Femur (tissue), 1 donor: ENCODE results near the gene RFX8.

Experiments
- DNase-seq: peaks from one replicate; pipeline ENCODE4 v3.0.0-alpha.2; 2017

Gene RFX8

GRCh38 chr2:101405351-101405899, 69.5 kb downstream of the RFX8 start:
- no peak for DNase-seq

DNA sequence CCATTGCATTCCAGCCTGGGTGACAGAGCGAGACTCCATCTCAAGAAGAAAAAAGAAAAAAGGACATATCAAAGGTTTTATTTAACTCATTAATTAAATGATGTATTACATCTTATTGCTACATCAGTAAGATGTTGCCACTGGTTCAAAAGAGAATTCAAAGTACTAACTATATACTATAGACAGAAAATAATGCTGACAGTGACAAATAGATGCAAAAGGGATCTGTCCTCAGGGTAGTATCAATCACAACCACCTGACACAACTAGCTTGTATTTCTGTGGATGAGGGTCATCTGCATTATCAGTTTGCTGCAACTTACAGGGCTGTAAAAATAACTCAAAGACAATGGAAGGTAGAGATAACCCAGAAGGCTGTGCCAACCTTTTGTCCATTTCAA, 71.2 kb downstream of the RFX8 start:
- no peak for DNase-seq

GRCh38 chr2:101402630-101403029, 72.3 kb downstream of the RFX8 start:
- DNase-seq, result no peak

DNA sequence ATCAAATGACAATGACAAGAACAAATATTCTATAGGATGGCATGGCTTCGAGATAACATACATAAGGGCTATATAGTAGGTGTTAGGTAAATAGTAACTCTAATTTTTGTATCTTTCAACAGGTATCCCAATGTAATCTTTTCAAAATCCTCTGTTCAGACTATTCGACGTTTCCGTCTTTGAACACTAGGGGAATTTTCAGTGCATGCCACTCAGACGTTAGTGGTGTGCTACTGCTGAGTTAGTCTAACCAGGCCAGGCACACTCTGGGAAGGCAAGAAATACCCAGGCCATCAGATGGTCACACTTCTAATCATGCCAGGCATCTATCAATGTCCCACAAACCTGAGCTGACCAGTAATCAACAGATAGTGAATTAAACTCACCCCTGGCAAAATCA, 73.0 kb downstream of the RFX8 start:
- DNase-seq, result no peak

DNA sequence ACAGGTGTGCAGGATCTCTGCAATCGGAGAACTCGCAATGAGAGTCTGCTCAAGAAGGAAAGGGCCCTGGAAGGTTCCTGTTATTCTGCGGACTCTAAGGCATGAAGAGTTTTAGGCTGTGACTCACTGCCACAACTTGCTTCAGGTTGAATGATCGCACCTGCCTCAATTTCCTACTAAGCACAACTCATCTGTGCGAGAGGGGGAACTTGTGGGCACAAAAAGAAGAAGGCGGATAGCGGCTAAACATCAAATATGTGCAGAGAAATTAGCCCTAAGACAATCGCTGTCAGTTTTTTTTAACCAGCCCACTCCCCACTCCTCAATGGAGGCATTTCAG, 73.6 kb downstream of the RFX8 start:
- no peak for DNase-seq

DNA sequence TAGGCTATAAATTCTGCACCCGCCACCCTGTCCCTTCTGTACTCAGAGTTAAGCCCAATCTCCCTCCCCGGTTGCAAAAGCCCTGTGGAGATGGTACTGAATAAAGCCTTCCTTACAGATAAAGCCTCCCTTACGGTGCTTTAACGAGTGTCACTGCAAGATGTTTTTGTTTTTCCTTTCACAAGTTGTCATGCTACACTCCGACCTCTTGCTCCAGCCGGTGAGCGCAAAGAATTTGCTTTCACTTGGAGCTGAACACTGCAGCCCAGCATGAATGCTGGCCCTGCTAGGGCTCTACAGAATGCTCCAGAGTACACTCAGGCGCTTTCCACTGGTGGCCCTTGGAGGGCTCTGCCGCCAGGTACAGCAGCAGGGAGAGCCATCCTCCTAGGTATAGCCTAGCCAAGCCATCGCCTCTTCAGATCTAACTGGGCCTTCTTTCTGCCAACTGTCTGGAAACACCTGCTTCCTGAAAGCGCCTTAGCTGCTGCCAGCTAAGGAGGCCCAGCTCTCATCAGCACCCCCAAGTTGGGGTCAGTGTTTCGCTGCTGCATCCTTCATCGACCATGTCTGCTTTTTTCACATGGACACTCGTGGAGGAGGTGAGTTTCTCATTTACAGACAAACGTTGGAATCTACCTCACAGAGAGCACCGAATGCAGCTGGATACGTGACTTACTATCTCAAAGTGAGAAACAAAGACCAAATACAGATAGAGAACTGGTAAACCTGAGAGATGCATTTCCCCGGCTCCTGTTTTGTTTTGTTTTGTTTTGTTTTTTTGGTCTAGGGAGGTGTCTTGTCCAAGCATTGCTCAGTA, 74.2 kb downstream of the RFX8 start:
- DNase-seq, result no peak

GRCh38 chr2:101400048-101400447, 74.9 kb downstream of the RFX8 start:
- DNase-seq, result no peak

DNA sequence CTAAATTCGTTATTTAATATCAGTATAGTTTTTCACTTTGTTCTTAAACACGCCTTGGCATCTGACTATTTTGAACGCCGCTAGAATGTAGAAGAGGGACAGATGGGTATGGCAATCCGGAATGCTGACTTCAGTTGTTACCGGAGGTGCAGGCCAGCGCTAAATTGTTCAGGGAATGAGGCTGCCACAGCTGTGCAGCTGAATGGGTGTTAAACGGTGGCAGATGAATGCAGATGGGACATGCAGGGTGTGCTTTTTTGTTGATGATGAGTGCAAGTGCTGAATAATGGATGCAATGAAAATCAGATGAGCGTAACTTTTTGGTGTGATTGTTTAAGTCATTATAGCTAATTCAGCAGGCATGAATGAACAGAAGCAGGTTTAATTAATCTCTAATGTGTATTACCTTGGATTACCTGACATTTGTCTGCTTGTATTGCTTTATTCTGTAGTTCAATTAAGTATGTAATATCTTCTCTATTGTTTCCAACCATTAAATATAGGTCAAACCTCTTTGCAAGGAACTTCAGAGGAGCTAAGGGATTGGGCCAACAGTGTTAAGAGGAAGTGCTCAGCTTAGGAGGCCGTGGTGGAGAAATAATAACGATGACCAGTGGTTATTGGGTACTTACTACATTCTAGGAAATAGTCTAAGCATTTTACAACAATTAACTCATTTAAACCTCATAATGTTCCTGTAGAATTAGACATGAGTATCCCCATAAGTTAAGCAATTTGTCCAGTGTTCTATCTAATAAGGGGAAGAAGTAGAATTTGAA, 75.7 kb downstream of the RFX8 start:
- no peak for DNase-seq

GRCh38 chr2:101398116-101398821, 76.6 kb downstream of the RFX8 start:
- no peak for DNase-seq

- DNase-seq, result no peak
These were observed 78.6 kb downstream of the RFX8 start for GRCh38 chr2:101396316-101396717.

DNA sequence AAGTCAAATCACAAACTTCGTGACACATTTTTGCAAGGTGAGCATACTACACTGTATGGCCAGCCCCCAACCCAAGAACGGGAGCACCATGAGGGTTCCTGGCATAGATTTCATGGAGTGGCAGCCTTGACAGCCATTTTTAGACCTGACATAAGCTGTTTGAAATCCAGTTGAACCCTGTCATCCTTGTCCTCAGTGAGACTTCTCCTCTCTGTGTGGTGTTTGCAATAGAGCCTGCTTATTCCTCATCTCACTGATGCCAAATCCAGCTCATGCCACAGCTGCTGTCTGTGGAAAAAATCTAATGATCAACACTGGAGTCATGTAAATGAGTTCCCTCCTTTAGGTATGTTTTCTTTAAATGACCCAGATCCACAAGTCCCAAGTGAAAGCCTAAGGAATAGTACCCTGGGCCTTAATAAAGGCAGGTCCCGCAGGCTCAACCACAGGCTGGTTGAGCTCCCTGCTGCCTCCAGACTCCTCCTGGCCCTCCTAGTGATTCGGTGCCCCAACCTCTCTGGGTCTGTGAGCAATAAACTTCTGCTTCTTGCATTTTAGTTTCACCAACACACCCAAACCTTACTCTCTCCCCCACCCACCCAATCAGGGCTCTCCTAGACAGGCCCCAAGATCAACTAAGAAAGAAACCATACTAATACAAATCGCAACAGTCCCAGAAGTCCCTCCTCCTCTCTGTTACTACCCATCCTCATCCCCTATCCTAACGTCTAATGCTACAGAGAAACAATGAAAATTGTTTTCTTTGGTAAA, 79.2 kb downstream of the RFX8 start:
- no peak for DNase-seq

- no peak for DNase-seq
These were observed 86.7 kb downstream of the RFX8 start for GRCh38 chr2:101388232-101388631.

DNA sequence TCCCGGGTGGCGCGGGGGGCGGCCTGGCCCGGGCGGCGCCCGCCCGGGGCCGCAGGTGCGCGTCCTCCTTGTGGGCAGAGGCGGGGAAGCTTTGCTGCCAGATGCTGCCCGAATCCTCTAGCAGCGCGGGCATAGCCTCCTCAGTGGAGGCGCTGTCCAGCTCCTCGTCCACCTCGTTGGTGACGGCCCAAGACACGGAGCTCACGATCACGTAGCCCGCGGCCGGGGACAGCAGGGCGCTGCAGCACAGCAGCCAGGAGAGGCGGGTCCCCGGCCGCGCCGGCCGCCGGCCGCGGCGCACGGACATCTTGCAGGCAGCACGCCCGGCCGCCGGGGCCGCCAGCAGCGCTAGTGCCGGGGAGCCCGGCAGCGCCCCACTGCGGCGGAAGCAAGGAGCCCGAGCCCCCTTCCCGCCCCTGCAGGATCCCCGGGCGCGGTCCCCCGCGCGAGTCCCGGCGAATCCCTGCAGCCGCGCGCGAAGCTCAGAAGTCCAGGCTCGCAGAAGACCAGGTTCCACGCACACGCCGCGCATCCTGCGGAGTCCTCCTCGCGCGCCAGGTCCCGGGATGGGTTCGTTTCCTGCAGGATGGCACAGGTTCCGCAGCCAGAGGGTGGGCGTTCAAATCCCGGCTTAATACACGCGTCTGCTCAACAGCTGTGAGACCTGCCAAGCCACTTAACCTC, 87.6 kb downstream of the RFX8 start, which contains the start of gene CREG2:
Gene CREG2, minus strand, starts transcription at position 353 of the 684 bp plus-strand sequence. Its CDS starts 46 bp downstream, at position 307.
- peak; percentile 75 for DNase-seq

GRCh38 chr2:101386599-101387150, 88.2 kb downstream of the RFX8 start:
- DNase-seq, result no peak

GRCh38 chr2:101383016-101383541, 91.8 kb downstream of the RFX8 start:
- no peak for DNase-seq

DNA sequence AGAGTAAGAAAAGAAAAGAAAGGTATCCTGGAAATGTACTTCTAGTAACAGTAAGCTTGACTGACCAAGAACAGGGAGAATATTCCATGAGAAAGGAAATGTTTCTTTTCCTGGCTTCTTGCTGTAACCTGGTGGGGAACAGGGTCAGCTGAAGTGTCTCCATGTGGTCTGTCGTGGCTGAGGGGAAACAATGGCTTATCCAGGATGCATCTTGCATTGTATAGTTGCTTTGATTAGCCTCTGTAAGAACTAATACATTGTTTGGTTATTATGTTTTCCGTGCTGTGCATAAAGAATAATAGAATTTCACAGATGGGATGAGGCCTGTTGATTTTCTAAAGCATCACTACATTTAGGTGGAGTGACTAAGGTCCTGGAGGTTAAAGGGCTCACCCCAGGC, 92.5 kb downstream of the RFX8 start:
- DNase-seq, result no peak

- no peak for DNase-seq
These were observed 94.5 kb downstream of the RFX8 start for GRCh38 chr2:101380376-101380775.

GRCh38 chr2:101379091-101379490, 95.8 kb downstream of the RFX8 start:
- no peak for DNase-seq

- no peak for DNase-seq
These were observed 99.3 kb downstream of the RFX8 start for GRCh38 chr2:101375653-101376052.

DNA sequence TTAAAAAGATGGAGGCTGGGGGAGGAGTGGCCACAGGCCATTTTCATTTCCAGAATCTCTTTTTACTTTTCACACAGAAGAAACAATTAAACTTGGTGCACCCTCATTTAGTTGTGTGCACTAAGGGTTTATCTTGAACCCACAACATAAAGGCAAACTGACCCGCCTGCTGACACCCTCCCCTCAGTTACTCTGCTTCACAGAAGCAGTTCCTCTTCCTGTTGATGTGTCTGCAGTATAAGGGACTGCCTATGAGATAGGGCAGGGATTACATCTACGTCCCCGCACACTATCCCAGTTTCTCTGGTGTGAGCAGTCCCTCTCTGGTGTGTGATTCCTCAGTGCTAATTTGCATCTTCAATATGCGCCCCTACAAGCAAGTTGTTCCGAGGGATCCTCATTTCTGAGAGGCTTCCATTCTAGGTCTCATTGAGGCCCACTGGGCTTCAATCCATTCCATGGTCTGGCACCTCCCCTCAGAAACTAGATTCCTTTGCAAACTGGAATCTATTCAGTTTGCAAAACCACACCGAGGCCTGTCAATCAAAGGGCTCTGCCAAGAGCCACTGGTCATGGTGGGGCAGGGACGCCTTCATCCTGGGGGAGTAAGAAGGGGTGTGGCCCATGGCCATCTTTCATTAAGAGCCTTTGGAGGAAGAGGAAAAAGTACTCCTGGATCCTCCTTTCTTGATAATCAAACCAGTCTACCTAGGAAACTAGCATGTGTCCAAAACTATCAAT, 99.9 kb downstream of the RFX8 start:
- no peak for DNase-seq

GRCh38 chr2:101372792-101373191, 102.1 kb downstream of the RFX8 start:
- DNase-seq, result no peak
